ENCODE data around the gene TAF7.
"Not testable (repeated sequence)": the region's sequence is repeated elsewhere in the genome, so short reads cannot be mapped to it uniquely, and the experiment has no call there.

TAF7 gene

DNA sequence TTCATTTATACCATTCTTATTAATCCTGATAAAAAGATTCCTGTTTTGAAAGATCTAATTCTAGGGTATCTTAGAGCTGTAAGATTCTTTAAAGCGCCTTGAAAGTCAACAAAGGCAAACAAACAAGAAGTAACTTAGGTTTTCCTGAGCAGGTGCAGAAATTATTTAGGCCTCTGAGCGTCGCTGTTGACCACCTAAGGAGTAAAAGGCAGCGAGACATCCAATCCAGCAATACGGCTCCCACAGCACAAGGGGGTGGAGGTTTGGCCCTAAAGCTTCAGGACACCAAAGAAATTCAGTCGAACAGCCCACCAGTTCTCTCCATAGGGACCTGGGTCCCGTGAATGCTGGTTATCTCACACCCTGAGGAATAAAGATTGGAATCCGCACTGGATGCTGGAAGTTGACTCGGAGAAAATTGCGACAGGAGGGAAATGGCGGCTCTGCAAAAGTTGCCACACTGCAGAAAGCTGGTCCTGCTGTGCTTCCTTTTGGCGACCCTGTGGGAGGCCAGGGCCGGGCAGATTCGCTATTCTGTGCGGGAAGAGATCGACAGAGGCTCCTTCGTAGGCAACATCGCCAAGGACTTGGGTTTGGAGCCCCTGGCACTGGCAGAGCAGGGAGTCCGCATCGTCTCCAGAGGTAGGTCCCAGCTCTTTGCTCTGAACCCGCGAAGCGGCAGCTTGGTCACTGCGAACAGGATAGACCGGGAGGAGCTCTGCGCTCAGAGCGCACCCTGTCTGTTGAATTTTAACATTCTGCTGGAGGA, 18.1 kb upstream of the TAF7 start, which contains the start of gene PCDHGA2:
TSS of gene PCDHGA2 (plus strand) at position 223 of the 769 bp plus-strand sequence.
- no peak for DNase-seq (ENCODE audit: low spot score)

DNA sequence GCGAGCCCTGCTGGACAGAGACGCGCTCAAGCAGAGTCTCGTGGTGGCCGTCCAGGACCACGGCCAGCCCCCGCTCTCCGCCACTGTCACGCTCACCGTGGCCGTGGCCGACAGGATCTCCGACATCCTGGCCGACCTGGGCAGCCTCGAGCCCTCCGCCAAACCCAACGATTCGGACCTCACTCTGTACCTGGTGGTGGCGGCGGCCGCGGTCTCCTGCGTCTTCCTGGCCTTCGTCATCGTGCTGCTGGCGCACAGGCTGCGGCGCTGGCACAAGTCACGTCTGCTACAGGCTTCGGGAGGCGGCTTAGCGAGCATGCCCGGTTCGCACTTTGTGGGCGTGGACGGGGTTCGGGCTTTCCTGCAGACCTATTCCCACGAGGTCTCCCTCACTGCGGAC, 12.0 kb upstream of the TAF7 start:
- DNase-seq (ENCODE audit: low spot score), result not testable (repeated sequence)

DNA sequence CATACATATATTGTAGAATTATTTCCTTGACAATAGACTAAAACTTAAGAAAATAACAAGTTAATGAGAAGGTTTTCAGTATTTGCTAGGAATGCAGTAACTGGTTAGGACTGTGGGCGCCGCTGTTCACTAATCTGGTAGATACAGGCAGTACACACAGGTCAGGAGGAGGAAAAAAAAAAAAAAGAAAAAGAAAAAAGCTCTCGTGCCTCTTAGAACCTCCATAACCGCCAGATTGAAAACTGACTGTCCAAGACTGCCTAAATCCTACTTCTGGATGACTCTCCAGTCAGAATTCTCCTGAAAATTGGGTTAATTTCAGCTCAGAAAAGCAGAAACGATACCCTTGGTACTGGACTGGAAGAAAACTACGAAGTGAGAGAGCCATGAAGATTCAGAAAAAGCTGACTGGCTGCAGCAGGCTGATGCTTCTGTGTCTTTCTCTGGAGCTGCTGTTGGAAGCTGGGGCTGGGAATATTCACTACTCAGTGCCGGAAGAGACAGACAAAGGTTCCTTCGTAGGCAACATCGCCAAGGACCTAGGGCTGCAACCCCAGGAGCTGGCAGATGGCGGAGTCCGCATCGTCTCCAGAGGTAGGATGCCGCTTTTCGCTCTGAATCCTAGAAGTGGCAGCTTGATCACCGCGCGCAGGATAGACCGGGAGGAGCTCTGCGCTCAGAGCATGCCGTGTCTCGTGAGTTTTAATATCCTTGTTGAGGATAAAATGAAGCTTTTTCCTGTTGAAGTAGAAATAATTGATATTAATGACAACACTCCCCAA, 9.9 kb upstream of the TAF7 start, which contains the start of gene PCDHGA1:
TSS of gene PCDHGA1 (plus strand) at position 216 of the 782 bp plus-strand sequence.
- DNase-seq (ENCODE audit: low spot score), result no peak

DNA sequence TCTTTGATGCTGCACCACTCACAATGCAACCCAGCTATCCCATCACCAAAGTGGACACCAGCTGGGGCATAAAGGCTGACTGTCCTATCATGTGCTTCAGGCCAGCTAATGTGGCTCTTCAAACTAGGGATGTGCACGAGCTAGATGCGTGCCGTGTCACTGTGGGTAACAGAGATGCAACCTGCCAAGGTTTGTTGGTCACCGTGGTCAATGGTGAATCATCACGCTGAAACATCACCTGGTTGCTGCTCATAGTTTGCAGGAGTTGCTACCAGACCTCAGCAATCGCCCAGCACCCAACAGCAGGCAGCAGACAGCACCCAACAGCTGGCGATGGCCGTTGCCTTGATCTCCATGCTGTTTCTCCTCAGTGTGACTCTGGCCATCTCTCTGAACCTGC, 7.6 kb upstream of the TAF7 start:
- DNase-seq (ENCODE audit: low spot score), result no peak

DNA sequence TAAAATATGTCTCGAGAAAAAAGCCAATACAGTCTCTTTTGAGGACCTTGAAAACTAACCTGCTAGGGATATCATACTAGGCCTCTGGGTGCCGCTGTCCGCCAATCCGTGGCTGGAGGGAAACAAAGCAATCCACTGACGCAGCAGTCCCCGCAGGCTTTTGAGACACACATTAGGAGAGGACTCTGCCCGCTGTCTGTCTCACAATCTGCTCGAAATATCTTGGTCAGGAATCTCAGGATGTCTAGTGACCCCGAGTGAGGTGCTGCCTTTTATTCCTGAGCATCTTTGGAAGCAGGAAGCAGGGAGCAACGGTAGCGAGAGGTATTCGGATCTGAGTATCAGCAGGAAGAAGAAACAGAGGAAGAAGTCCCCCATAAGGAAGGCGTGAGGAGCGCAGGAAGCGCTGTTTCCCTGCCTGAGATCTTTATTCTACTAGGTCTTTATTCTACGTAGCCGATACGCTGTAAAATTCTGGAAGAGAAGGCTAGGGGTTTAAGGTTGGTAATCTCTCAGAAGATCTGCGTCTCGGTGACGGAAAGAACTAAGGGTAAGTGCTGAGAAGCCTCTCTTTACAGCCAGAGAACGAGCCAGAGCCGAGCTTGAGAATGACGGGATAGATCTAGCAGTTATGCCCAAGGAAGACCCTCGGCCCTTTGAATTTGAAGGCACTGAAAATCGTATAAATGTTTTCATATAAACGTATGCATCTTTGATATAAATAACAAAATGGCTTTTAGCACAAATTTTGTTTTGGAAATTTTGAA, 5.7 kb upstream of the TAF7 start:
- DNase-seq (ENCODE audit: low spot score), result peak; percentile 62

DNA sequence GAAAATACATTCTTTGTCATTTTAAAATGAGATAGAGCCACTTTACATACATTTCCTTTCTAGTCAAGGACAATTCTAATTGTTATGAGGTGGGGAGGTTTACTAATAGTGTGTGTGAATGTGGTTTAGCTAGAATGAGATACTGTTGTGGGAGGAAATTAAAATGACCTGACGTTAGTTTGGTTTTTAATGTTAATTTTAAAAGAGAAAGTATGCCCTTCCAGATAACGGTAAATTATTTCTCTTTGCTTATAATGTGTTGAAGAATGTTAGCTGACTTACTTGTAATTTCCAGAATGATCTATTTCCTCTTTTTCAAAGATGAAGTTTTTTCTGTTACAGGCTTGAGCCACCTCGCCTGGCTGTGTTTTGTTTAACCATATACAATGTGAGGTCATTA, 1.7 kb upstream of the TAF7 start:
- no peak for DNase-seq (ENCODE audit: low spot score)

DNA sequence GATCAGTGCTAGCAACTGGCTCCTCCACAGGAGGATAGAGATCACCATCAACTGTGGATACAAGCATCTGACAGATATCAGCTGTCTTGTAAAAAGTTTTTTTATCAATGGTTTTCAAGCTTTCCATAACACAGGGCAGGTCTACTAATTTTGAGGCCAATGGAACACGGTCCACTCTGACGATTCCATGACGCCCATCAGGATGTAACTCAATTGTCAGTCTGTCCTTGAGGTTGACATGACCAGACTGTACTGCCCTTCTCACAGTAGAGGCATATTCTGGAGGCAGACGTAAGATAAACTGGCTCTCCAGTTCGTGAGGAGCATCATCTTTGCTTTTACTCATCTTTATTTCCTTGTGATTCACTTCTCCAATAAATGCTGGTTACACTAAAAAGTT, 885 bp downstream of the TAF7 start:
- DNase-seq (ENCODE audit: low spot score), result no peak

DNA sequence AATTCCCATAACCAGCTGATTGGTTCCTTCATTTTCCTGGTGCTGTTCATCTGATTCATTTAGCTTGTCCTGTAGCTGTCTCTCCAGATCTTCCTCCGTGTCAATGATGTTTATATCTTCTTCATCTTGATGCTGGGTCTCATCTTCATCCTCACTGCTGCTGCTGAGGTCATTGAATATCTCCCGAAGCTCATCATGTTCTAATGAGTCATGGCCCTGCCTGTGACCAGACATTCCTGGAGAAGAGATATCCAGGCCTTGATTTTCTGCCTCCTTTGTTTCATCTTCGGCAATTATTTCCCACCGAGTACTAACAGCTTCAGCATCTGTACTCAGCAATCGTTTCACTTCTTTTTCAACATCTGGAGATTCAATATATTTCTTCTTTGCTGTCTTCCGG, 1.4 kb downstream of the TAF7 start:
- DNase-seq (ENCODE audit: low spot score), result no peak

DNA sequence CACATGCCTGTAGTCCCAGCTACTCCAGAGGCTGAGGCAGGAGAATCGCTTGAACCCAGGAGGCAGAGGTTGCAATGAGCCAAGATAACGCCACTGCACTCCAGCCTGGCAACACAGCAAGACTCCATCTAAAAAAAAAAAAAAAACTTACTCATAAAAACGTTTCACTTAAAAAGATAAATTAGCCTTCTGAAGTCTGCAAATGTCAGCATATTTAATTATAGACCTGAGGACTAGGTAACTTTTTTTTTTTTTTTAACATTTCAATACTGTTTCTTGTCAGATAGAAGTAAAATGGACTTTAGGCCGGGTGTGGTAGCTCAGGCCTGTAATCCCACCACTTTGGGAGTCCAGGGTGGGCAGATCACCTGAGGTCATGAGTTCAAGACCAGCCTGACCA, 3.6 kb downstream of the TAF7 start:
- DNase-seq (ENCODE audit: low spot score), result not testable (repeated sequence)

DNA sequence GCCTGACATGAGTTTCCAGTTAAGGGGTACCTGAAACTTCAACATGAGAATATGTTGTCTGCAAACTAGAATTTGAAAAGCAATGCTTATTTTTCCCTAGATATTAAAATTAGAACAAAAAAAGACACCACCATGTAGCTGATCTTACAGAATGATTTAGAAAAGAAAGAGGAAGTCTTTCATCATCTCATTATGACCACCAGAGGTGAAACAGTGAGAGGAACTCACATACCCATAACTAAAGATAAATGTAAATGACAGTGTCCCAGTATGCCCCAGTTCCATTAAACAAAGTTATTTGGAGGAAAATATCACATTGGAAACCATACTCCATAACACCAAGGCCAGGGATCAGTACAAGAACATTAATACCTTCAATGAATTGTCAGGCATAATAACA, 6.9 kb downstream of the TAF7 start:
- no peak for DNase-seq (ENCODE audit: low spot score)

DNA sequence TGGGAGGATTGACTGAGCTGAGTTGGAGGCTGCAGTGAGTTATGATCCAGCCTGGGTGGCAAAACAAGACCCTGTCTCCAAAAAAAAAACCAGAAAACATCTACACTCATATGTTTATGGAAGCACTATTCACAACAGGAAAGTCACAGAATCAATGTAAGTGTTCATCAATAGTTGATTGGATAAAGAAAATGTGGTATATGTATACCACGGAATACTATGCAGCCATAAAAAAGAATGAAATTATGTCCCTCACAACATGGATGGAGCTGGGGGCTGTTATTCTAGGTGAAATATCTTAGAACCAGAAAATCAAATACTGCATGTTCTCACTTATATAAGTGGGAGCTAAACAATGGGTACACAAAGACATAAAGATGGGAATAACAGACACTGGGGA, 14.0 kb downstream of the TAF7 start:
- DNase-seq (ENCODE audit: low spot score), result no peak

DNA sequence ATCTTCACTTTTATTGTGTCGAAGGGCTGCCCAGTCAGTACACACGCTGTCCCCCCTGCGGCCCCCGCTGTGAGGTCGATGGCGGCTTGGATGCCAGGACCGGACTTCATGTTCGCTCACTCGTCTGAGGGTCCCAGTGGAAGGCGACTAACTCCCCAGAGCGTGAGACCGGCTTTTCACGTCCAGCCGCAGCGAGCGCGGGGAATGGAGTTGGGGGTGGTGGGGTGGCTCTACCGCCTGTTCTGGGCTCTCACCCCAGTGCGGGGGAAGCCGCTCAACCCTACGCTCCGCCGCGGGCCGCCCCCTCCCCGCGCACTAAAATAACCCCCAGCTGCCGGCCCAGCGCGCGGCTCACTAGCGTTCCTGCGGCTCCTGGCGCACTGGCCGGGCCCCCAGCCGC, 16.8 kb downstream of the TAF7 start, which contains the start of gene SLC25A2:
TSS of gene SLC25A2 (minus strand) at position 294 of the 400 bp plus-strand sequence. CDS start at position 110, 184 bp downstream.
- no peak for DNase-seq (ENCODE audit: low spot score)

DNA sequence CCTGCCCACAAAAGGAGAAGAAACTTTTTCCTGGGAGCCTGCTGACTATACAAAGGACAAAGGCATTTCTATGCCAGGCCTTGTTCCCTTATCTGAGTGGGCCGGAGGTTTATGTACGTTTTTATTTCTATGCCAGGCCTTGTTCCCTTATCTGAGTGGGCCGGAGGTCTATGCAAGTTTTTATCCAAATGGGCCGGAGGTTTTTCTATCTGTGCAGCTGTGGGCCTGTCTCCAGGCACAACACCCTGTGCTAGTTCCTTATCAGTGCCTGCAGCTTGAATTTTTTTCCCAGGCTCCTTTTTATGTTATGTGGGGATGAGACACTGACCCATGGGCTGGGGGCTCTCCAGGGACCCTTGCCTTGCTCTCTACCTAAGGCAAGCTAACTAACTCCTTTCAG, 22.2 kb downstream of the TAF7 start:
- no peak for DNase-seq (ENCODE audit: low spot score)

DNA sequence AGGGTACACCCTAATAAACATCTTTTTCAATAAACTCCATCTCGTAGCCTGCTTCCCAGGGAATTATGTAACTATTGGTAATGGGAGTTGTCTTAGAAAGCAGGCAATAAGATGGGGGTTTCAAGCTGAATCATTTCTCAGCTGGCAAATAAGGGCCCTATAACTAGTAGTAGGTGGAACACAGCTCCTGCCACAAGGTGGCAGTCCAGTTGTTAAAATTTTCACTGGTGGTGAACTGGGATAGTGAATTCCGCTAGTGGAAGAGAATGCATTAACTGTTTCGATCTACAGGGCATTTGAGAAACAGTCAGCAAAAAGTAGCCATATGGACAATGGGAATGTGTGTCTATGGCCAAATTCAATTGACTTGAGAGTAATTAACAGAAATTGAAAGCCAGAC, 47.7 kb downstream of the TAF7 start:
- DNase-seq (ENCODE audit: low spot score), result no peak

DNA sequence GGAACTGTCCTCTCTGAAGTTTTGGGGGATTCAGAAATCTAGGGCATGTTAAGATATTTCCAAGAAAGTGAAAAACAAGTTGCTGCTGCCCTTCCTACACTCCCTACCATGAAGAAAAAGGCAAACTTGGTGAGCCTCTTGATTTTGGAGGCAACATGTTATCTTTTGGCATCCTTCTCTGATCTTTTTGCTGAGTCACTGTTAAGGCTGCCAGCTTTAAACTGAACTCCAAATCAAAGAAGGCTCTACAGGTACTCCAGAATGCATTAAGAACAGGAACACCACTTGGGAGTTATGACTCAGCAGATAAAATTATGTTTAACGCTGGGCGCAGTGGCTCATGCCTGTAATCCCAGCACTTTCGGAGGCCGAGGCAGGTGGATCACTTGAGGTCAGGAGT, 51.4 kb downstream of the TAF7 start:
- DNase-seq (ENCODE audit: low spot score), result no peak
